Activated CD8-positive, alpha-beta memory T cell treated with anti-CD3 and anti-CD28 coated beads, Interleukin-2, amount 50 U/mL, for 48 hours (primary cell): ENCODE data around the gene TBC1D17.

Experiments
- DNase-seq: peaks from one replicate; pipeline ENCODE4 v3.0.0-alpha.2; 2020

Gene TBC1D17

DNA sequence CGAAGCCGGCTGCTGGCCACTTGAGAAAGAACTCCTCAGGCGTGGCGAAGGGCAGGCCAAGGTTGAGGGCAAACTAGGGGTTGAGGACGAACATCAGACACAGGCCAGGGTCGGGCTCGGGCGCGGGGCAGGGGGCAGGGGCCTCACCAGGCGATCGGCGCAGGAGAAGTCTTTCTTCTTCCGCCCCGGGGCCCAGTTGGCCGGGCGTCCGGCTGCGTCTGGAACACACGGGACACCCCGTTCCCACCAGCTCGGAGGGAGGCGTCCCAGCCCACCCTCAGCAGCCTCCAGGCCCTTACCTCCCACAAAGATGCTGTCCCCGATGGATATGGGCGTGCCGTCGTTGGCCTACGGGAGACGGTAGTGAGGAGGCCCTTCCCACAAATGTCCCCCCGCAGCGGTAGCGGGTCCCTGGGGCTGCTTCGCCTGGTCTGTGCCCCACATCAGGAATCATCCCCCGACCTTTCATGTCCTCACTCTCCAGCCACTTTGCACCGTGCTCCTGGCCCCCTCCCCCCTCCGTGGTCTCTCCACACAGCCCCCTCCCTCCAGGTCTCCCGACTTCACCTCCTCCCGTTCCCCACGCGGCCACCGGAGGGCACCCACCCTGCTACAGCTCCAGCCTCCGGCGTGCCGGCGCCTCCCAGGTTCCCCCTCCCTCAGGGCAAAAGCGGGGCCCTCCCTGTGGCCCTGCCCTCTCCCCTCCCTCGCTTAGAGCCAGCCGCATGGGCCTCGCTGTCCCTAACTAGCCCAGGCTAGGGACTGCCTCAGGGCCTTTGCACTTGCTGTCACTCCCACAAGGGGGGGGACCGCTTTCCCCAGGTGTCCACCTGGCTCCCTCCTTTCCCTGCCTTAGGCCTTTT is 14.9 kb upstream of the TBC1D17 start:
- peak; percentile 59 for DNase-seq

DNA sequence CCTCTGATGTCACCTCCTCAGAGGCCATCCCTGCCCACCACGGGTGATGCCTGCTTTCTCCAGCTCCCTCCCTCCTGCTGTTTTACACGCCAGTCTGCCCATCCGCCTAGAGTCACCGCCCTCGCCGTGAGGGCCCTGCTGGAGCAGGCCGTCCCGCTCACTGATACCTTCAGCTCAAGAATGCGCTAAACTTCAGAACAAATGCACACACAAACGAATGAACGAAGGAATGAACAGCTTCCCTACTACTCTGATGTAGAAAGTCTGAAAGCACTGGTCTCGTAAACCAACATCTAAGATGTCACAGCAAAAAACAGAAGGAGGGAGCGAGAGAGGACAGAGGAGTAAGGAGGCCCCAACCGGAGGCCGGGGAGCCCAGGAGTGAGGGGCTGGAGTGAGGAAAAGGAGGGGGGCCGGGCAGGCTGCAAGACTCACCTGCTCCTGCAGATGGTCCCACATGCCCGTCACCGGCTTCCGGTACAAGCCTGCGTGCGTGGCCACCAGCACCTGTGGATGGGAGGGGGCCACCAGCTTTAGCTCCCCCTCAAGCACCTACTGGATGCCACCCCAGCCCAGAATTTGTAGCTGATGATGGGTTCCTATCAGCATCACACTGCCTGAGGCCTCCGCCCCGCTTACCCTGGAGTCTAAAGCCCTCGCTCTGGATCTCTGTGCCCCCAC is 14.1 kb upstream of the TBC1D17 start:
- DNase-seq, result no peak

DNA sequence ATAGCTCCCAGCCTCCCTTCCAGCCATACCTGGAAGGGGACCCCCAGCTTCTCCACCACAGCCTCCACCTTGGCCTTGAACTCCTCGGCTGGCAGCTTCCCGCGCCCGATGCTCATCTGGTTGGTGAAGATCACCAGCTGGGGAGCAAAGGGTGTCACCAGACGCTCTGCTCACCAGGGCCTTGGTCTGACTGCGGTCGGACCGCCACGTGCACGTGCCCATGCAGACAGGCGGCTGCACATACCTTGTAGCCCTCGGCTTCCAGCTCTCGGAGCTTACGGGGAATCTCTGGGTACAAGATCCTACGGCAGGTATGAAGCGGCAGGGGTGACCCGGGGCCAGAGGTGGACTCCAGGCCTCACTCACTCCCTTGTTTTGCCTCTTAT is 13.6 kb upstream of the TBC1D17 start:
- no peak for DNase-seq

DNA sequence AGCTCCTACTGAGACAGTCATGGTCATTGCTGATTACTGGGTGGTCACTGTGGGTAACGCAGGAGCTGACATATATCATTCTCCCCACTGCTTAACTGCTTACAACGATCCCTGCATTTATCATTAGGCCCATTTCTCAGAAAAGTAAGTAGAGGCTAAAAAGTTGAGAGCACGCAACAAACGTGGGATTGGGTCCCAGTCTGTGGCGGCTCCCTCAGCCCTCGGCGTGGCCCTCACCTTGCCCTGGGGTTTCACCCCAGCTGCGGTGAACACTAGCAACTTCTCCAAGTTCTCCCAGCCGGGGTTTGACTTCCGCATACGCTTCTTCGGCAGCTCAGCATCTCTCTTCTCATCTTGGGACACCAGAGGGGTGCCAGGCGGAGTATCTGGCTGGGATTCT is 12.6 kb upstream of the TBC1D17 start:
- no peak for DNase-seq

DNA sequence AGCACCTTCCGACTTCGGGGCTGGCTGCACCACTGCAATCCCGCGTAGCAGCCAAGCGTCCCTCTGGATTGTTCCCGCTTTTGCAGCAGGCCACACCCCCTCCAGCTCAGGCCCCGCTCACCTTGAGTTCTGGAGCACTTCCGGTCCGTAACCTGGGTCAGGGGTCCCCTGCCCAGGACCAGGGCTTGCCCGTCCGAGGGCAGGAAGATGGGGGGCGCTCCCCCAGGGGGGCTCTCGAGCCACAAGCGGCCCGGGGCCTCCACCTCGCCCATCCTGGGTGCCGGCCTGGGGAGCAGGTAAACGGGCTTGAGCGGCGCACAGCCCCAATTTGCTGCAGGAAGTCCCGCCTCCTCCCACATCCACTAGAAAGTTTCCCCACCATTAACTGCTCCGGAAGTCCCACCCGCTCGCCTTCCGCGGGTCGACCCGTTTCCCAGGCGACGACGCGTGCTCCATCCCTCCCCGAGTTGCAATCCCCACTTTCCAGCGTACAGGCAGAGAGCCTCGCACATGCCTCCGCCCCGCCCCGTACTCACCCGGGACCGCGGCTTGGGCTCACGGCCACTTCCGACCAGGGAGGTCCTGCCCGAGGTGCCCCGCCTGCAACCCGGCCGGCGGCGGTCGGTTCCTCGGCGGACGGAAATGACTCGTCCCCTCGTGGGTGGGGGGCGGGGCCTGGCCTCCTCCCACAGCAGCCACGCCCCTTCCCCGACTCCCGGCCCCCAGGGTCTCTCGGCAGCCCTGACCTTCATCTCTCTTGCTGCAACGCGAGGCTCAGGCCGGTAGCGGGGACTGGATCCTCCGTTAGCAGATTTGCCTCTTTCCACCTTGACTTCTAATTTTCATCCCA is 10.3 kb upstream of the TBC1D17 start, which contains the start of gene PNKP:
PNKP (minus strand) TSS at position 644 of the 850 bp plus-strand sequence; CDS start at position 272, 372 bp downstream.
- peak; percentile 97 for DNase-seq

DNA sequence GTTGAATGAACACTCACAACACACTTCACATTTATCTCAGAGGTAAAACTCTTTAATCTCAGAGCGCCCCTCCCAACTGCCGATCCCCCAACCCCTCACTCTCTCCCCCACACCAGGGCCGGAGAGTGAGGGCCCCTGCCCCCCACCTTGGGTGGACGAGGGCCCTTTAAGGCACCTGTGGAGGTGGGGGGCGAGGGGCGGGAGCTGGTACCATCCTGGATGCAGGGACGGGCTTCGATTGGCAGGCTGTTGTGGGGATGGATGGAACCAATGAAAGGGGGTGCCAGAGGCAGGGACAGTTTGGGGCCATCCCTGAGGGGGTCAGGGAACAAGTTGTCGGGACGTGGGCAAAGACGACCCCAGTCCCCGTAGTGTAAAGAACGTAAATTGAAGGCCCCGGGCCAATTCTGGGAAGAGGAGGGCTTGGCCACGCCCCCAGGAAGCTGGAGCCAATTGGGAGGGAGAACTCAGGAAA is 8.5 kb upstream of the TBC1D17 start:
- DNase-seq, result no peak

DNA sequence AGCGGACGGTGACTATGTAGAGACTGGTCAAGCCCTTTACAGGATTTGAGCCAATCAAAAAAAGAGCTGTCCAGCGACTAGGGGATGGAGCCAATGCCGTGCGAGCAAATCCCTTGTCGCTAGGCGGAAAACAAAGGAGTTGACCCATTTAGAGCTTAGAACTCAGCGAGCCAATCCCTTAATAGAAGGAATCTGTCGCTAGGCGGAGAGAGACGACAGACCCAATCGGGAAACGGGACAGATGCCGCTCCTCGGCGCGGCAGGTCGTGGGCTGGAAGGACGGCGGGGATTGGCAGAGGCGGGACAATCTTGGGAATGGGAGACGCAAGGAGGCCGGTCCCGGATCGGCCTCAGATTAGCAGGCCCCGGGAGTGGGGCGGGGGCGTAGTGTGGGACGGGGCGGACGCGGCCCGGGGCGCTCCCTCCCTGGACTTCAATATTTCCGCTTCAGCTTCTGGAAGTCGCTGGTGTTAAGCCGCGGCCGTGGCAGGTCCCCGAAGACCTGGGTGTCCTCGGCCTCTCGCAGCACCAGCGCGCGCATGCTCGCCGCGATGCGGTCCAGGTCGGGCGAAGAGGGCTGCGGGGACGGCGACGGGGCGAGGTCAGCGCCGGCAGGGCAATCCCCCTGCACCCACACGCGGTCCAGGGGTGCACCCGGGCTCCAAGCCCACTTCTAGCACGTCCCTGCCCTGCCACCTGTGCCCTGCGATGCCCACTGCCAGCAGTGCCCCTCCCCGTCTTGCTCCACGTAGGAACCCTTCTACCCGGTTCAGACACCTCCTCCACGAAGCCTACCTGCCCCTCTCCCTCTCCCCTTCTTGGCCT is 7.8 kb upstream of the TBC1D17 start:
- peak; percentile 93 for DNase-seq

DNA sequence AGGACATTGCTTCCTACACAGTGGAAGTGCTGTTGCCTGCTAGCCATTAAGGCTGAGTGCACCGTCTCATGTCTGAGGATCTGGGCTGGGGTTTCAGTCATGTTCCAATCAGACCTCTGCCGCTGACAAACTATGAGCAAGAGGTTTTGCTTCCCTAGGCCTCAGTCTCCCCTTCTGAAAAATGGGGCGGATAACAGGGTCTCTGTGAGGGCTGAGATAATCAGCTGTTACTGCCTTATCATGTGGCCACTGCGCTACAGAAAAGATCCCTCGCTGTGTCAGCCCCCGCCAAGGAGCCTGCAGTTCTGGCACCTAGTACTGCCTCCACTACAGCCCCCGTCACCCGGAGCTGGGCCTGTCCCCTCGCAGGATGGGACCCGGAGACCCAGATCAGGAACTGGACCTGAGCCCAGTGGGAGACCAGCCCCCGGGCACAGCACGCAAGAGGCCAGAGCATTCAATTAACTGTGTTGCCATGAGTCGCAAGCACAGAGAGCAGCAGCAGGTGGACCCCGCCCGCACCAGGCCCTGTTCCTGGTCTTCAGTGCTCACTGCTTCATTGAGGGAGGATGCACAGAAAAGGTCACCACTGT is 7.1 kb upstream of the TBC1D17 start:
- DNase-seq, result peak; percentile 62

DNA sequence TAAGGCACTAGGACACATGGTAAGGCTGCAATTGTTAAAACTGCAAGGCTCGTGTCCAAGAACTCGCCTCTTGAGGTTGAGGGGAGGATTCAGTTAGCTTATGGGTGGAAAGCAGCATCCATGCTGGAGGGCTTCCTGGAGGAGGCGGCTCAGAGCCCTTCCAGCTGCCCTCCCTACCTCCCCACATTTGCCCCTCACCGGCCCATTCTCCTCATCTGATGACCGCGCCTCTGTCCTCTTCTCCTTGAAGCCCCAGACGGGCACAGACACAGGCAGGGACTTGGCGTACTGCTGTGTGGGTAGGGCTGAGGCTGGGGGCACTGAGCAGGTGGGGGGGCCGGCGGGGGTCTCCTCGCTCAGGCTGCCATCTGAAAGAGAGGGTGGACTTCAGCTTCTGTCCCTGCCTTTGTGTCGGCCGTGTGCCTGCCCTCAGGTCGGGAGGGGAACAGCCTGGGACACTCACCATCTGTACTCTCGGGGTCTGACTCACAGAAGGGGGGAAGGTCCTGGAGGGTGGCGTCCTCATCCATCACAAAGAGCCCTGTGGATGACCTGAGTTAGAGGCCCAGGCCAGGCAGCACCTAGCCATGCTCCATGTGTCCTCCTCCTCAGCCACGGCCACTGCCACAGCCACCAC is 6.0 kb upstream of the TBC1D17 start:
- no peak for DNase-seq

DNA sequence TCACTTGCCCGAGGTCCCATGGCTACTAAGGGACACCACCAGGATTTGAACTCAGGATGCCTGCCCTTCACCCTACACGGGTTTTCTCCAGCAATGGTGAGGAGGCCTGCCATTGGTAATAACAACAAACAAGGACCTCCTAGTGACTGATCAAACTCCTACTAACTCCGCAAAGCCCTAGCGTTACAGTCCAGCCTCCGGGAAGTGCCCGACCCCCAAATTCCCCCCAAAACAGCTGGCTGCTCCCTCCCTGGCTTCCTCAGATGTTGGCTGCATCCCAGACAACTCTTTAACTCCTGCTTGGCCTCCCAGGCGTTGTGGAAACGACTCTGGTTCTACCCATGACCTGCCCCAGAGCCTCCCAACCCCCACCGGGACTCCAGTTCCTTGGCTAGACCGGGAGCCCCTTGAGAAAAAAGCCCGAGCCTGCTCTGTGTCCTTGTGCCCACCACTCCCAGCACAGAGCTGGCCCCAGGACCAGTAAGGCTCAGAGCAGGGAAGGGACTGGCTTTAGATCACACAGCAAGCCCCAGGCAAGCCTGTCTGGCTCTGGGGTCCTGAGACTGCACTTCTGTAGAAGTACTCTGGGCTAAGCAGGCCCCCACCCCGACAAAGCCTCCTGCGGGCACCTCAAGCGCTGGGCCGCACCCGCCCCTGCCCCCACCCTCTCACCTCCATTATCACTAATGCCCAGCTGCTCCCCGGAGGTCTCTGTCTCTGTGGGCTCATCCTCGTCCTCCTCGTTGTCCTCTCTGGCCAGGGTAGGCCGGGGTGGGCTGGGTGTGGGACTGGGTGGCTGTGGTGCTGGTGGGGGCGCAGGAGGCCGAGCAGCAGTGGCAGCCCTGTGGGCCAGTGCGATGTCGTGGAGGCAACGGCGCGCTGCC is 5.0 kb upstream of the TBC1D17 start:
- no peak for DNase-seq

DNA sequence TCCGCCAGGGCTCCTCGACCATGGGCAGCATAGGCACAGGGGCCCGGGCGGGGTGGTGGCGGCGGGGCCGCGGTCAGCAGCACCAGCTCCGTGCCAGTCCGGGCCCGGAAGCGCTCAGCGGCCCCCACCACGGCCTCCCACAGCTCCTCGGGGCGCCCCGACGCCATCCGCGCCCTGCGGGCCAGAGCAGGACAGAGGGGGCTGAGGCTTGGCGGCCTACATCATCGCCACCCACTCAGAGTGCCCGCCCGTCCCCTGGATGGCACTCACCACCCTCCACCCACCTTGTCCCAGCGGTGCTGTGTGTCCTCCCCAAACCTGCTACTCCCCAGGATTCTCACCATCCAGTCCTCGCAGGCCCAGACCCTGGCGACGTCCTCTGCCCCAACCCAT is 4.4 kb upstream of the TBC1D17 start:
- no peak for DNase-seq

DNA sequence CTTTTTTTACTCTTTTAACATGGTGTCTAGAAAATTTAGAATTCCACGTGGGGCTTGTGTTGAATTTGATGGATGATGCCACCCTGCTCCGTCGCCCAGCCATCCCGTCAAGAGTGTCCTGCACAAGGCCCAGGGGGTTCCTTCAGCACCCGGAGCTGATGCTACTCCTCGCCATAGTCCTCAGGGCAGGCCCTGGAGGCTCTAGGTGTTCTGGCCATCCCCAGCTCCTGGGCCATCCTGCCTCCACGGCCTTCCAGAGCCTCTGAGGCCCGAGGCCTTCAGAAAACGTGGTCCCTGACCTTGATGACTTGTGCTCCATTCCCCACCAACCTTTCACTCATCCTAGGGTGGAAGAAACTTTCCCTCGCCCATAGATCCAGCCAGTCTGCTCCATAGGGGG is 3.7 kb upstream of the TBC1D17 start:
- DNase-seq, result no peak

DNA sequence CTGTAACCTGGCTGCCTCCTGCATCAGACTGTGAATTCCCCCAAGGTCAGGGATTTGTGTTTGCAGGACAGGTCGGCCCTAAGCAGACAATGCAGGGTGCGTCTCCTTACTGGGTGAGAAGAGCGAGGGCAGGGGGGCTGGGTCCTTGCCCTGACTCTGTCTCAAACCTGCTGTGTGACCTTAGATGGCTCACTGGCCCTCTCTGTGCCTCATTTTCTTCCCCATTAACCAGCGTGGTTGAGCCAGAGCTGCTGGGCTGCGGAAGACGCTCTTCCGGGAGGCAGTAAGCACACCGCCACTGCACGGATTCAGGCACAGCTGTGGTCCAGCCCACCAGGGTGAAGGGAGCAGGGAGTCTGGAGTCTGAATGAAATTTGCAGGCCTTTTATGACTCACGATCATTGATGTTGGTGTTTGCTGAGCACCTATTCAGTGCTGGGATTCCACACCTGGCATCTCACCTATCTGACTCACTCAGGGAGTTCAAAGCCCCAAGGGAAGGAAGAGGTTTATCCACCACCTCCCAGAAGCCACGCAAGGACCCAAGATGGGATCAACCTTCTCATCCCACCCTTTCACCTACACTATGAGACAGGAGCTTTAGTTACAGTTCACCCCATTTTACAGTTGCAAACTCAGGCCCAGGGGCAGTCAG is 2.9 kb upstream of the TBC1D17 start:
- DNase-seq, result no peak

DNA sequence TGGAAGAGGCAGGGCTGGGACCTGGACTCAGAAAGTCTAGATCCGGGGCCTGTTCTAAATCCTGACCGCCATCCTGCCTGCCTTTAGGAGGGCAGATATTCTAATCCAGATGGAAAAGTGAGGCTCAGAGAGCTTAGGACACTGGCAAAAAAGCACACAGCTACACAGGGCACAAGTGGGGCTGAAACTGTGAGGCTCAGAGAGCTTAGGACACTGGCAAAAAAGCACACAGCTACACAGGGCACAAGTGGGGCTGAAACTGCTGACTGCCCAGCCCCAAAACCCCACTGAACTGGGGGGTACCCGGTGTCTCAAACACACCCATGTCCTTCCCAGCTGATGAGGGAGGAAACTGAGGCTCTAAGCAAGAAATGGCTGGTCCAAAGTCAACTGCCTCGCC is 2.3 kb upstream of the TBC1D17 start:
- DNase-seq, result no peak

DNA sequence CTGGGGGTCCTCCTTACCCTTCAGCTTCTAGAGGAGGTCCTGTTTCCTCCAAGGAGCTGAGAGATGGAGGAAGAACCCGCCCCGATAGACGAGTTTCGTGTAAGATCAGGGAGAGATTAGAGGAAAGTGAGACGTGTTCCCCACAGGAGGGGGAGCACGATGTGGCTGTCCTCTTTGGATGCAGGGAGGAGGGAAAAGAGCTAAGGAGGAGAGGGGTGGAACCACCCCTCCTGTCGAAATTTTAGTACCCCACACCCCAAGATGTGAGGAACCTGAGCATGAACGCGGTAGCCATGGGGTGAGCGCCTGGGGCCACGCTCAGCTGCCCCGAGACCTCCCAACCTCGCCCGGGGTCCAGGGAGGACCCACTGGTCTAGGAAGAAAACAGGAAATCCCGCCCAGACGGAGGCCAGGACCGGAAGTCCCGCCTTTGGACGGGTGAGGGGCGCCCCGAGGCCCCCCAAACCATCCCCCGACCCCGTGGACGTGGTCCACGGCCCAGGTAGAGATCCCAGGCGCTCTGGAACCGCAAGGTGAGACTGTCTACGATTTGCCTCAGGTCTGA is 1.6 kb upstream of the TBC1D17 start:
- peak; percentile 82 for DNase-seq

DNA sequence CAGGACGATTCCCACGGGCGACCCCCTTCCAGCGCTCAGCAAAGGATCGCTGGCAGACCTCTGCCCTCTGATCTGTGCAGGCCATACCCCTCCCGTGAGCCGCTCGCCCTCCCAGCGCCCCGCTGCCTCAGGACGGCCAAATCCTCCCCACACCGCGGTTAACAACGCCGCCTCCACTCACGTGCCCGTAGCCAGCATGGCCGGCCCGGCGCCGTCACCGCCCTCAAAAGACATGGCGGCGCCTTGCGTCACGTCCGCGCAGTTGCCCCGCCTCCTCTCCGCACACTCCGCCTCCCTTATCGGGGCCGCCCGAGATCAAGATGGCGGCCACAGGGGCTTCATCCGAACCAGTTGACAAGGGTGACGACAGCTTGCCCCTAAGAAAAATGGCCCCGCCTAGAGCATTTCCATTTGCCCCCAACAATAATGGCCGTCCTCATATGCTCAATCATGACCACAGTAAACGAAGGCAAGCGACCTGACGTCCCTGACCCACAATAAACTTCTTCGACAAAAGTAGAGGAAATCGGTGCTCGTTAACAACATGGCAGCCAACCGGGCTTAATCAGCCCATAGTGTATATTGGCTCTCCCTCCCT is 981 bp upstream of the TBC1D17 start:
- DNase-seq, result peak; percentile 96

DNA sequence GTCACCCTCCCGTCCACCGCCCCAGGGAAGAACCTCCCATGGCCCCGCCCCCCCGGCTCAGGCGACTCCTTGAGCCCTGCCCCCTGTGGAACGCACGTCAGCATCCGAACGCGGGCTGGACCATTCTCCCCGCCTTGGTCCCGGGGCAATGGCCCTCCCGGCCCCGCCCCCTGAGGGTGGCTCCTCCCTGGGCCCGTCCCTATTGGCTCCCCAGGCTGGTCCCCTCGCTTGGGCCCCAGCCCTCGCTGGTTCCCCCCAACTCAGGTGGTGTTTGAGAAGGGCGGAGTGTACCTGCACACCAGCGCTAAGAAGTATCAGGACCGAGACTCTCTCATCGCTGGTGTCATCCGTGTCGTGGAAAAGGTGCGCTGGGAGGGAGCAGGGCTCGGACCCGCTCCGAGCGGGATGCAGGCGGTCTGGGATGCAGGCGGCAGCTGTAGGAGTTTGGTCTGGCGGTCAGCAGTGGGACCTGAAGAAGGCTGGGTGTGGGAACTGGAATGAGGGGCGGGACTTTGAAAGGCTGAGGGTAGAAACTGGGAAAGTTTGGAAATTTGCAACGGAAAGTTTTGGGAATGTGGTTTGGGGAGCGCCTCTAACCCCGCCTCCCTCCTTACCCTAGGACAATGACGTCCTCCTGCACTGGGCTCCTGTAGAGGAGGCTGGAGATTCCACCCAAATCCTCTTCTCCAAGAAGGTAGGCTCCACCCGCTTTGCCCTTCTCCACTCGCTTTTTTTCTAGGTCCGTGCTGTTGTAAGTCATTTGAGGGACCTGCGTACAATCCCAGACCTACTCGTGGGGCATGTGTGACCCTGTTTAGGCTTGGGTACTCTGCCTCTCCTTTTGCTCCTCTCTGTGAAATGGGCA is 609 bp downstream of the TBC1D17 start:
- peak; percentile 98 for DNase-seq

DNA sequence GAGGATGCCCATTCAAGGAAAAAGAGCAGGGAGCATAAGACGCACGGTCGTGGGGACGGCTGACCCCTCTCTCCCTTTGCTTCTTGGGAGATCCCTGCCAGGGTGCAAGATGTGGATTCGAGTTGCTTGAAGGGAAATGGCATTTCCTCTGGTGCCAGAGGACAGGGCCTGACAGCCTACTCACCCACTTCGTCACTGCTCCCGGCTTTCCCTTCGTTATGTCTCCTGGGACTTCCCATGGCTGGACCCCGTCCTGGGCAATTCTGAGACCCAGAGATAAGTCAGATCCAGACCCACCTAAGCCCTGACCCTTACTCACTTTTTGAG is 1.2 kb downstream of the TBC1D17 start:
- no peak for DNase-seq
